BE2C (cell line): ENCODE measurements around the gene PSMB8.
A peak's percentile ranks its signal among the peaks of the same experiment; 100 is the strongest.

Experiments
- DNase-seq: peaks from one replicate; pipeline ENCODE4 v3.0.0-alpha.2; 2020
- H3K27me3 ChIP-seq: fragments of 250-450 bp; sonication (Bioruptor Pico); 2 replicates; pipeline ENCODE4 v1.5.1; 2020; ENCODE audit warnings: mild to moderate bottlenecking
- H3K36me3 ChIP-seq: fragments of 250-450 bp; sonication (Bioruptor Pico); 2 replicates; pipeline ENCODE4 v1.5.1; 2020; ENCODE audit warnings: mild to moderate bottlenecking
- H3K4me1 ChIP-seq: fragments of 250-450 bp; sonication (Bioruptor Pico); 2 replicates; pipeline ENCODE4 v1.5.1; 2020
- H3K4me3 ChIP-seq: 2 replicates; pipeline ENCODE4 v1.5.1; 2011; ENCODE audit warnings: low read depth, low read length
- H3K9me3 ChIP-seq: fragments of 250-450 bp; sonication (Bioruptor Pico); 2 replicates; pipeline ENCODE4 v1.5.1; 2020
- CTCF ChIP-seq: IDR thresholded peaks from 2 replicates; pipeline ENCODE4 v1.5.1; 2012; ENCODE audit warnings: mild to moderate bottlenecking, low read depth, low read length

PSMB8 gene

DNA sequence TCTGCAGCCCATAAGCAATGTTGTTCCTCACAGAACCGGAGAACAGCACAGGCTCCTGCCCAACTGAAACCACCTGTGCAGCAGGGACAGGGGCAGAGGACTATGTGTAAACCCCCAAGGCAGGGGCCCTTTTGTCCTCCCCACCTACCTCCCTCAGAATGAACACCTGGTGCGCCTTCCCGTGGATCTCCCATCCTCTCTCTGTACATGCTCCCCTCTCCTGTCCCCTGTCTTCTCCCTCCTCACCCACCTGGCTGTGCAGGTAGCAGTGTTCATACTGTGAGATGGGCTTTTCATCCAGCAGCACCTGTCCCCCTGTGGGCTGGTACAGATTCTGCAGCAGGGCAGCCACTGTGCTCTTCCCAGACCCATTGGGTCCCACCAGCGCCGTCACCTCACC is 13.8 kb downstream of the PSMB8 start:
- Histone ChIP-seq H3K27me3 (peaks cover 3% of the 10 kb centered on the region), H3K9me3 (no peaks in the 10 kb centered on the region), H3K36me3 (no peaks in the 10 kb centered on the region), H3K4me1 (peaks cover 6% of the 10 kb centered on the region; the same call in 1 of the 2 replicates), H3K4me3 (no peak overlapping the region)
- TF ChIP-seq CTCF, result no peak
- DNase-seq, result no peak

DNA sequence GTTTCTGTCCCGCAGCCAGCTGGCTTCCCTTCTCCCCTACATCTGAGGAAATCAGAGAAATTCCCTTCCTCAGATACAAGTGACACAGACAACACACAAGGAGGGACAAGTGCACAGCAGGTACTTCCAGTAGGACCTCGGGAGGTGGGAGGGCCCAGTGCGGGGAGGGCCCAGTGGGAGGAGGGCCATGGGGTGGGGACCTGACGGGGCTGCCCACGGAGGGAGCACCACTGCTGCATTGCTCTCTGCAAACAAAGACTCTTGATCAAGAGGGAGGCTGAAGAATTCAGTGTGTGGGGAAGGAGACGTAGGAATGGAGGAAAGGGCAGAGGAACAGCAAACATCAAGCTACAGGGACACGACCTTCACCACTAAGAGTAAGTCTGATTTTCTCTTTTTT is 14.4 kb downstream of the PSMB8 start:
- Histone ChIP-seq H3K27me3 (peaks cover 3% of the 10 kb centered on the region), H3K4me1 (peaks cover 6% of the 10 kb centered on the region; the same call in 1 of the 2 replicates), H3K36me3 (no peaks in the 10 kb centered on the region), H3K9me3 (no peaks in the 10 kb centered on the region), H3K4me3 (no peak overlapping the region)
- no peak for DNase-seq
- TF ChIP-seq CTCF, result no peak

DNA sequence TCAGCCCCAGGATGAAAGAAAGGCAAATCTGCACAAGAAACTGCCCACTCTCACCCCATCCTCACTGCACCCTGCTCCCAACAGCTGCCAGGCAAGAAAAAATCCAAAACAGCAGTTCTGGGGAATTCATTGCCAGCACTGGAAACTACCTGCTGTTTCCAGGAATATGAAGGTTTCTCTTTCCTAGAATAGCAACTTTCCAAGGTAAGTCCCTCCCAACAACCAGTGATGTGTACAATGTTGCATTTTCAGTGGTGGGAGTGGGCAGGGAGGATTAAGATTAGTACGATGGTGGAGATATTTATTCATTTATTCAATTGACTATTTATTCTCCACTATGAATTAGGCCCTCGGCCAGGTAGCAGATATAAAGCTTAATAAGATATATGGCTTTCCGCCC is 16.8 kb downstream of the PSMB8 start:
- Histone ChIP-seq H3K36me3 (no peaks in the 10 kb centered on the region), H3K9me3 (no peaks in the 10 kb centered on the region), H3K4me1 (no peaks in the 10 kb centered on the region), H3K4me3 (no peak overlapping the region), H3K27me3 (peaks cover 6% of the 10 kb centered on the region)
- no peak for TF ChIP-seq CTCF
- no peak for DNase-seq

DNA sequence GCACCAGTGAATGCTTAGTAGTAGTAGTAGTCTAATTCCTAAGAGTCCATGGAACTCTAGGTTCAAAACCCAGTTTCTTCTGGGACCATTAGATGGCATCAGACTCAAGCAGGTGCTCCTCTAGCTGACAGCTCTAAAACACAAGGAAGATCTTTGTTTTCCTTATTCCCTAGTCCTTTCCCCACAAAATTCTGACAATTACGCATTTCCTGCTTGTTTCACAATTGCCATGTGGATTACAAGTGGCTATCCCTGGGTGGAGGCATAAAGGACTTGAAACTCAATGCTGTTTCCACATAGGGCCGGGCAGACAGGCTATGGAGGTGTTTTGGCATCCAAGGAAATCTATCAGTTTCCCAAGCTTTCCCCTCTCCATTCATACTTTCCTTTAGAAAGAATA is 17.9 kb downstream of the PSMB8 start:
- TF ChIP-seq CTCF, result peak; percentile 49
- peaks cover 13% of the 10 kb centered on the region for H3K27me3 ChIP-seq
- no peak overlapping the region for H3K4me3 ChIP-seq
- no peaks in the 10 kb centered on the region for H3K36me3 ChIP-seq
- no peak for DNase-seq
- no peaks in the 10 kb centered on the region for H3K4me1 ChIP-seq
- no peaks in the 10 kb centered on the region for H3K9me3 ChIP-seq

- Histone ChIP-seq H3K27me3 (peaks cover 26% of the 10 kb centered on the region), H3K4me3 (no peak overlapping the region), H3K36me3 (no peaks in the 10 kb centered on the region), H3K9me3 (no peaks in the 10 kb centered on the region), H3K4me1 (no peaks in the 10 kb centered on the region)
- no peak for DNase-seq
- no peak for TF ChIP-seq CTCF
Observed at GRCh38 chr6:32819729-32820128, 24.1 kb downstream of the PSMB8 start.

DNA sequence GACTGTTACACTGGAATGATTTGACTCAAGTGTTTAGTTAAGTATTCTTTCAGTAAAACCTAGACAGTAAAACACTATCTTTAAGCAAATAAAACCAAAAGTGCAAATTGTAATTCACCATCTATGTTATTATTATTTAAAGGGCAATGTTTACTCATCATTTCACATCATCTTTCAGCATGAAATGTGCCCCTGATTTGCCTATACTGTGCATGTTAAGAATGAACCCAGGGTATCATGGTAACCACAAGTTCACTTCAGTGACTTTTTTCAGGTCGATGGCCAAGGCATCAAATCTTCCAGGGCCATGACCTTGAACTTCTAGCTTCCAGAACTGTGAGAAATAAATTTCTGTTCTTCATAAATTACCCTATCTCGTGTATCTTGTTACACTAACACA is 25.0 kb downstream of the PSMB8 start:
- Histone ChIP-seq H3K9me3 (no peaks in the 10 kb centered on the region), H3K36me3 (no peaks in the 10 kb centered on the region), H3K27me3 (peaks cover 35% of the 10 kb centered on the region), H3K4me3 (no peak overlapping the region), H3K4me1 (no peaks in the 10 kb centered on the region)
- TF ChIP-seq CTCF, result no peak
- no peak for DNase-seq
